ENCODE results near the gene PPAT. TPM values are rescaled to one million over a fixed set of nuclear protein-coding genes. Genes with fewer than 3 reads are reported as not detected.

PPAT gene
- total RNA-seq, 1 experiment from 2014 or later, result 38.3 TPM

DNA sequence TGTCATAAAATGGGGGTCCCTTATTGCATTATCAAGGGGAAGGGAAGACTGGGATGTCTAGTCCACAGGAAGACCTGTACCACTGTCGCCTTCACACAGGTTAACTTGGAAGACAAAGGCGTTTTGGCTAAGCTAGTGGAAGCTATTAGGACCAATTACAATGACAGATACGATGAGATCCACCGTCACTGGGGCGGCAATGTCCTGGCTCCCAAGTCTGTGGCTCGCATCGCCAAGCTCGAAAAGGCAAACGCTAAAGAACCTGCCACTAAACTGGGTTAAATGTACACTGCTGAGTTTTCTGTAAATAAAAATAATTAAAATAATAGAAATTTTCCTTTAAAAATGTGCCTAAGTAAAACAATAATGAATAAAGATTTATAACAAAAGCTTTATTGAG, 78.8 kb downstream of the PPAT start:
- no peak for DNase-seq (ENCODE audit: low read depth, low spot score)
- BruUV-seq (replicated peaks), result no TSS peak
- Histone ChIP-seq H3K9me3 (ENCODE audit: control insufficient read depth, insufficient read depth, low read depth, low read length) (no peaks in the 10 kb centered on the region), H3K27ac (ENCODE audit: low read length) (no peak overlapping the region), H3K27me3 (ENCODE audit: control insufficient read depth, insufficient read depth, low read length) (no peaks in the 10 kb centered on the region), H3K4me1 (ENCODE audit: control insufficient read depth, insufficient read depth, low read length) (no peaks in the 10 kb centered on the region), H3K36me3 (ENCODE audit: control insufficient read depth, insufficient read depth, low read length) (no peaks in the 10 kb centered on the region), H3K4me3 (ENCODE audit: low read depth in 2 of 2, low read length in 2 of 2) (no peak overlapping the region)
- ChIA-PET CTCF (no interaction called here), POLR2A (no interaction called here)
- in situ Hi-C loops (cut with HindIII; ENCODE audit: low pct_unique_long_range_greater_than_20kb, low sequenced_read_pairs), result no loop called here
- no peak for TF ChIP-seq POLR2AphosphoS5 (IDR thresholded peaks at IDR 0.05; ENCODE audit: low read depth, low read length)
- TF ChIP-seq SIN3A (IDR thresholded peaks at IDR 0.05; ENCODE audit: borderline replicate concordance, insufficient read depth, low read depth, low read length), result no peak
- no peak for TF ChIP-seq TCF7L2 (IDR thresholded peaks at IDR 0.05; ENCODE audit: low read depth, low read length)
- TF ChIP-seq CTCF (IDR thresholded peaks at IDR 0.05), result no peak
- TF ChIP-seq, protein P1, sequence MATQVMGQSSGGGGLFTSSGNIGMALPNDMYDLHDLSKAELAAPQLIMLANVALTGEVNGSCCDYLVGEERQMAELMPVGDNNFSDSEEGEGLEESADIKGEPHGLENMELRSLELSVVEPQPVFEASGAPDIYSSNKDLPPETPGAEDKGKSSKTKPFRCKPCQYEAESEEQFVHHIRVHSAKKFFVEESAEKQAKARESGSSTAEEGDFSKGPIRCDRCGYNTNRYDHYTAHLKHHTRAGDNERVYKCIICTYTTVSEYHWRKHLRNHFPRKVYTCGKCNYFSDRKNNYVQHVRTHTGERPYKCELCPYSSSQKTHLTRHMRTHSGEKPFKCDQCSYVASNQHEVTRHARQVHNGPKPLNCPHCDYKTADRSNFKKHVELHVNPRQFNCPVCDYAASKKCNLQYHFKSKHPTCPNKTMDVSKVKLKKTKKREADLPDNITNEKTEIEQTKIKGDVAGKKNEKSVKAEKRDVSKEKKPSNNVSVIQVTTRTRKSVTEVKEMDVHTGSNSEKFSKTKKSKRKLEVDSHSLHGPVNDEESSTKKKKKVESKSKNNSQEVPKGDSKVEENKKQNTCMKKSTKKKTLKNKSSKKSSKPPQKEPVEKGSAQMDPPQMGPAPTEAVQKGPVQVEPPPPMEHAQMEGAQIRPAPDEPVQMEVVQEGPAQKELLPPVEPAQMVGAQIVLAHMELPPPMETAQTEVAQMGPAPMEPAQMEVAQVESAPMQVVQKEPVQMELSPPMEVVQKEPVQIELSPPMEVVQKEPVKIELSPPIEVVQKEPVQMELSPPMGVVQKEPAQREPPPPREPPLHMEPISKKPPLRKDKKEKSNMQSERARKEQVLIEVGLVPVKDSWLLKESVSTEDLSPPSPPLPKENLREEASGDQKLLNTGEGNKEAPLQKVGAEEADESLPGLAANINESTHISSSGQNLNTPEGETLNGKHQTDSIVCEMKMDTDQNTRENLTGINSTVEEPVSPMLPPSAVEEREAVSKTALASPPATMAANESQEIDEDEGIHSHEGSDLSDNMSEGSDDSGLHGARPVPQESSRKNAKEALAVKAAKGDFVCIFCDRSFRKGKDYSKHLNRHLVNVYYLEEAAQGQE (IDR thresholded peaks at IDR 0.05; ENCODE audit: insufficient read depth in 1 of 2, low read depth in 2 of 2, low read length in 1 of 2), result no peak
- intact Hi-C loops (cut with micrococcal nuclease; ENCODE audit: unreplicated experiment), result no loop called here
- ATAC-seq, result no peak

DNA sequence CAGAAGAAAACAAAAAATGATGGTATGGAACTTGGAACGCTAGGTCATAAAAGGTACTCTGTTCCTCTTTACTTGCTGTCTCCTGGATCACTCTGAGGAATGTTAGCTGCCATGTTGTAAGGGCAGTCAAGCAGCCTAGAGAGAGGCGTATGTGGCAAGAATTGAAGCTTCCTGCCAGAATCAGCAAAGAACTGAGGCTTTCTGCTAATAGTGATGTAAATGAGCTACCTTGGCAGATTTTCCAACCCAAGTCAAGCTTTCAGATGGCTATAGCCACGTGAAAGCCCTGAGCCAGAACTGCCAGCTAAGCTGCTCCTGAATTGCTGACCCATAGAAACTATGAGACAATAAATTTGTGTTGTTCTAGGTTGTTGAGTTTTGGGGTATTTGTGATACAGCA, 86.8 kb downstream of the PPAT start:
- ATAC-seq, result no peak
- intact Hi-C loops (cut with micrococcal nuclease; ENCODE audit: unreplicated experiment), result no loop called here
- H3K9me3 ChIP-seq (ENCODE audit: control insufficient read depth, insufficient read depth, low read depth, low read length), result no peaks in the 10 kb centered on the region
- ChIA-PET CTCF (no interaction called here), POLR2A (no interaction called here)
- no peak for DNase-seq (ENCODE audit: low read depth, low spot score)
- H3K27ac ChIP-seq (ENCODE audit: low read length), result no peak overlapping the region
- in situ Hi-C loops (cut with HindIII; ENCODE audit: low pct_unique_long_range_greater_than_20kb, low sequenced_read_pairs), result no loop called here
- H3K27me3 ChIP-seq (ENCODE audit: control insufficient read depth, insufficient read depth, low read length), result no peaks in the 10 kb centered on the region
- no TSS peak for BruUV-seq (replicated peaks)
- TF ChIP-seq TCF7L2 (IDR thresholded peaks at IDR 0.05; ENCODE audit: low read depth, low read length), result no peak
- TF ChIP-seq POLR2AphosphoS5 (IDR thresholded peaks at IDR 0.05; ENCODE audit: low read depth, low read length), result no peak
- TF ChIP-seq, protein P1 (IDR thresholded peaks at IDR 0.05; ENCODE audit: insufficient read depth in 1 of 2, low read depth in 2 of 2, low read length in 1 of 2), result no peak
- no peak for TF ChIP-seq SIN3A (IDR thresholded peaks at IDR 0.05; ENCODE audit: borderline replicate concordance, insufficient read depth, low read depth, low read length)
- no peak for TF ChIP-seq CTCF (IDR thresholded peaks at IDR 0.05)
- no peaks in the 10 kb centered on the region for H3K36me3 ChIP-seq (ENCODE audit: control insufficient read depth, insufficient read depth, low read length)
- no peak overlapping the region for H3K4me3 ChIP-seq (ENCODE audit: low read depth in 2 of 2, low read length in 2 of 2)
- H3K4me1 ChIP-seq (ENCODE audit: control insufficient read depth, insufficient read depth, low read length), result no peaks in the 10 kb centered on the region
